RWPE2 (cell line): ENCODE results near the gene MAT1A.
A peak's percentile ranks its signal among the peaks of the same experiment; 100 is the strongest.

Experiments
- ATAC-seq: fragments of 200-7000 bp; cut with Tn5 transposase; 3 replicates; pipeline ENCODE4 v1.9.1; 2021; ENCODE audit warnings: low read depth
- DNase-seq: peaks from one replicate; pipeline ENCODE4 v3.0.0-alpha.2; 2020; ENCODE audit warnings: low spot score
- H3K27ac ChIP-seq: fragments of 450-650 bp; 2 replicates; pipeline ENCODE4 v1.5.1; 2017; ENCODE audit warnings: mild to moderate bottlenecking; ENCODE audit not compliant: poor library complexity, severe bottlenecking
- H3K27me3 ChIP-seq: fragments of 250-450 bp; sonication (Bioruptor Pico); 2 replicates; pipeline ENCODE4 v1.5.1; 2021; ENCODE audit warnings: mild to moderate bottlenecking, moderate library complexity; ENCODE audit not compliant: insufficient read depth, poor library complexity, severe bottlenecking
- H3K36me3 ChIP-seq: fragments of 250-450 bp; sonication (Bioruptor Pico); 2 replicates; pipeline ENCODE4 v1.5.1; 2020; ENCODE audit warnings: low read depth, mild to moderate bottlenecking, moderate library complexity
- H3K4me1 ChIP-seq: fragments of 250-450 bp; sonication (Bioruptor Pico); 2 replicates; pipeline ENCODE4 v1.5.1; 2021; ENCODE audit warnings: mild to moderate bottlenecking, moderate library complexity; ENCODE audit not compliant: insufficient read depth, poor library complexity, severe bottlenecking
- H3K4me3 ChIP-seq: fragments of 250-450 bp; sonication (Bioruptor Pico); 2 replicates; pipeline ENCODE4 v1.5.1; 2021; ENCODE audit warnings: mild to moderate bottlenecking, moderate library complexity; ENCODE audit not compliant: severe bottlenecking
- H3K9me3 ChIP-seq: fragments of 250-450 bp; sonication (Bioruptor Pico); 2 replicates; pipeline ENCODE4 v1.5.1; 2021; ENCODE audit warnings: mild to moderate bottlenecking, moderate library complexity; ENCODE audit not compliant: severe bottlenecking
- CTCF ChIP-seq: fragments of 450-650 bp; IDR thresholded peaks from one replicate; pipeline ENCODE4 v1.5.1; 2017; ENCODE audit warnings: mild to moderate bottlenecking, moderate library complexity; ENCODE audit not compliant: poor library complexity, severe bottlenecking

Gene MAT1A

GRCh38 chr10:80289451-80290287 is at the start of gene MAT1A:
TSS of gene MAT1A (minus strand) at chr10:80289658. CDS start at chr10:80289423, 235 bp downstream.
- no peaks in the 10 kb centered on the region for H3K4me1 ChIP-seq
- no peak within 1 kb of the TSS for H3K4me3 ChIP-seq
- peak; percentile 33; the same call in 1 of the 3 replicates for ATAC-seq
- no peak within 1 kb of the TSS for H3K27ac ChIP-seq
- no peak for TF ChIP-seq CTCF
- H3K36me3 ChIP-seq = no peaks in the 10 kb centered on the region
- H3K9me3 ChIP-seq = no peaks in the 10 kb centered on the region
- DNase-seq = no peak
- H3K27me3 ChIP-seq = peaks cover 3% of the 10 kb centered on the region

- DNase-seq = no peak
- no peak for ATAC-seq
- Histone ChIP-seq H3K36me3 (no peaks in the 10 kb centered on the region), H3K4me1 (no peaks in the 10 kb centered on the region), H3K9me3 (no peaks in the 10 kb centered on the region), H3K27ac (no peak overlapping the region), H3K27me3 (no peaks in the 10 kb centered on the region), H3K4me3 (no peak overlapping the region)
- no peak for TF ChIP-seq CTCF
Observed at GRCh38 chr10:80333983-80334382, 44.5 kb upstream of the MAT1A start.

GRCh38 chr10:80324891-80325364 is 35.5 kb upstream of the MAT1A start:
- Histone ChIP-seq H3K27ac (no peak overlapping the region), H3K36me3 (no peaks in the 10 kb centered on the region), H3K27me3 (no peaks in the 10 kb centered on the region), H3K4me1 (no peaks in the 10 kb centered on the region), H3K4me3 (no peak overlapping the region), H3K9me3 (no peaks in the 10 kb centered on the region)
- no peak for ATAC-seq
- no peak for TF ChIP-seq CTCF
- no peak for DNase-seq

- no peaks in the 10 kb centered on the region for H3K4me1 ChIP-seq
- H3K27ac ChIP-seq = no peak overlapping the region
- H3K27me3 ChIP-seq = no peaks in the 10 kb centered on the region
- ATAC-seq = peak; percentile 72; the same call in 2 of the 3 replicates
- H3K36me3 ChIP-seq = no peaks in the 10 kb centered on the region
- no peak for DNase-seq
- no peak for TF ChIP-seq CTCF
- H3K4me3 ChIP-seq = no peak overlapping the region
- no peaks in the 10 kb centered on the region for H3K9me3 ChIP-seq
Observed at GRCh38 chr10:80324086-80324485, 34.6 kb upstream of the MAT1A start.

GRCh38 chr10:80323311-80323710 is 33.9 kb upstream of the MAT1A start:
- ATAC-seq (no peak), DNase-seq (no peak)
- TF ChIP-seq CTCF = no peak
- Histone ChIP-seq H3K9me3 (no peaks in the 10 kb centered on the region), H3K4me3 (no peak overlapping the region), H3K27me3 (no peaks in the 10 kb centered on the region), H3K27ac (no peak overlapping the region), H3K4me1 (no peaks in the 10 kb centered on the region), H3K36me3 (no peaks in the 10 kb centered on the region)
